ENCODE measurements around the gene GRM4.
A peak's percentile ranks its signal among the peaks of the same experiment; 100 is the strongest.
"Not testable (repeated sequence)": the region's sequence is repeated elsewhere in the genome, so short reads cannot be mapped to it uniquely, and the experiment has no call there.

GRM4 gene

DNA sequence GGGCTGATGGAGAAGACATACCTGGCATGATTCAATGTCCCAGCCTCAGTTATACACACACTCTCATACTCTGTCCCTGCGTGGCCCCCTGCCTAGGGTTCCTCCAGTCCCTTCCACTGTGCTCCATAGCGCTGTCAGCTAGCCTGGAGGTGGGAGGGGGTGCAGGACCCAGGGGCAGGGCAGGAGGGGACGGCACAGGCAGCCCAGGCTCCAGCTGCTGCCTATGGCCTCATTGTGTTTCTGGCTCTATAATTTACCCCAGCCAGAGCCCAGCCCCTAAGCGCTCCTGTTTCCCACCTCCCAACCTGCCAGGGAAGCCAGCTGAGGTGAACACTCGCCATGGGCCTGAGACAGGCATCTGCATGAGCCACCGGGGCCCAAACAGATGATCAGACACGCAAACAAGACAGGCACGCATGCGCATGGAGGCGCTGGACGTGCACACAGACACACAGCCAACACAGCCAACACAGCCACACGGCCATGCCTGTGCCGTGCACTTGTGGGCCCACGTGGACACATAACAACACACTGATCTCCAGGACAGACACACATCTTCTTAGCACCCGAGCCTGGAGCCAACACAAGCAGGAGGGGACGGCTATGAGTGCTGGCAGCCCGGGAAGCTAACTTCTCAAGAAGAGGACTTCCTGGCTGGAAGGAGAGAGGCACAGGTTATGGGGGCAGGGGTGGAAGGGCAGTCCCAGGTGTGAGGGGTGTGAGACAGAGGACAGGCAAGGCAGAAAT lies 124.9 kb downstream of the GRM4 start:
- no peaks in the 10 kb centered on the region for H3K36me3 ChIP-seq (replicated peaks)
- H3K4me3 ChIP-seq: no peak overlapping the region
- no peak for DNase-seq (ENCODE audit: low spot score in 2 of 2)
- no peaks in the 10 kb centered on the region for H3K4me1 ChIP-seq
- H3K27me3 ChIP-seq (ENCODE audit: low read depth): peaks cover 12% of the 10 kb centered on the region
- in situ Hi-C loops (cut with MboI; ENCODE audit: low sequenced_read_pairs): no loop called here
- H3K9me3 ChIP-seq: no peaks in the 10 kb centered on the region

DNA sequence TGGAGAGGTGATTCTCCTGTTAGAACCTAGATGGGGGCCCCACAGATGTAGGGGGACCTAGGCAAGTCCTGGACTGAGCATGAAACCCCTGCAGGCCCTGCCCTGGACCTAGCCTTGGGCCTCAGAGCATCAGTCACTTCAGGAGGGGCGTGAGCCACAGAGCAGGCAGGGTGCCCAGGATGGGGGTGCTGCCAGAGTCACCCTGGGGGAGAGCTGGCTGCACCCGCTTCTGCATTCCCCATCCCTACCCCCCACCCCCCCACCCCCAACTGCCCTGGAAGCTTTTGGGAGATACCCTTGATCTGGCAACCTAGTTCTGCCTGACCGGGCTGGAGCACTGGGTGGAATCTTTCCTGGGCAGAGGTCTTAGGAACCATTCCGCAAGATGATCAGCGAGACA lies 125.6 kb downstream of the GRM4 start:
- no peaks in the 10 kb centered on the region for H3K4me1 ChIP-seq
- H3K9me3 ChIP-seq: no peaks in the 10 kb centered on the region
- in situ Hi-C loops (cut with MboI; ENCODE audit: low sequenced_read_pairs): no loop called here
- no peak for DNase-seq (ENCODE audit: low spot score in 2 of 2)
- H3K27me3 ChIP-seq (ENCODE audit: low read depth): peaks cover 12% of the 10 kb centered on the region
- no peak overlapping the region for H3K4me3 ChIP-seq
- H3K36me3 ChIP-seq (replicated peaks): no peaks in the 10 kb centered on the region

DNA sequence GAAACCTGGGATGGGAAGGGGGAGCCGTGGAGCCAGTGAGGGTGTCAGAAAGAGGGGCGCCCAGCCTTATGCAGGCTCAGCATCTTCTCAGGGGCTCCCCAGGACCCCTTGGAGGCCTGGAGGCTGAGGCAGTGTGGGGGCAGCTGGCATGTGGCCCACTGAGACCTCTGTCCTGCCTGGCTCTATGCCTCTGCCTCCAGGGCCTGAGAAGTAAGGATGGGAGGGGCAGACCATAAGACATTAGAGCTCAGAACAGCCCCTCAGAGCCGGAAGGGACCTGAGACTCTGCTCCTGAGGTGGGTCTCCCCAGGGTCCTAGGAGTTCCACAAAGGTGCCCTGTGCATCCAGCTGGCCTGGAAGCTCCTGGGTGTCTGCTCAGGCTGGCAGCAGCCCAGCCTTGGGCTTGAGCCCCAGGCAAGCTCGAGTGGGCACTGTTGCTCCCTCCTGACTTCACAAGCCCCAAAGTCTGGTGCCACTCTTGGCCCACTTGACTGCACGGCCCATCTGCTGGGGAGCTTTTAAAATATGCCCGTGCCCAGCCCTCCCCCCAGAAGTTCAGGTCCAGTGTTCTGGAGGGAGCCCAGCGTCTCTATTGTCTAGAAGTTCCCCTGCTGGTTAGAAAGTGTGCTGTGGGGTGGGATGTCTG lies 126.8 kb downstream of the GRM4 start:
- Histone ChIP-seq H3K36me3 (replicated peaks) (no peaks in the 10 kb centered on the region), H3K4me3 (no peak overlapping the region), H3K27me3 (ENCODE audit: low read depth) (peaks cover 12% of the 10 kb centered on the region), H3K9me3 (no peaks in the 10 kb centered on the region), H3K4me1 (no peaks in the 10 kb centered on the region)
- in situ Hi-C loops (cut with MboI; ENCODE audit: low sequenced_read_pairs): no loop called here
- DNase-seq (ENCODE audit: low spot score in 2 of 2): no peak

DNA sequence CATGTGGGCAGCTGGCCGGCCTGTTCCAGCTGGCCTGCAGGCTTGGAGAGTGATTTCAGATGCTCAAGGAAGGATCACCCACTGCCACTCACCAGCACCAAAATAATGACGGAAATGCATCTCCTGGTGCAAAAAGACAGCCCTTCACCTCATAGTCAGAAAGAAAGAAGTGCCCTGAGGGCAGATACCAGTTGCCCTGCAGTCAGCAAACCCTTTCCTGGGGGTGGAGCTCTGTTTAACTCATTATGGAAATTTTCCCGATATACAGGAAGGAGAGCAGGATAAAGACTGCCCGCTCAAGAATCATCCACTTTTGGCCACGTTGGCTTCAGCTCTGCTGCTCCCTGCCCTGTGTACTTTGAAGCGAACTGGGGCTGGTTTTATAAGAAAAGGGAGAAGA lies 127.9 kb downstream of the GRM4 start:
- no peak for DNase-seq (ENCODE audit: low spot score in 2 of 2)
- in situ Hi-C loops (cut with MboI; ENCODE audit: low sequenced_read_pairs): no loop called here
- no peaks in the 10 kb centered on the region for H3K36me3 ChIP-seq (replicated peaks)
- no peaks in the 10 kb centered on the region for H3K4me1 ChIP-seq
- peaks cover 8% of the 10 kb centered on the region for H3K27me3 ChIP-seq (ENCODE audit: low read depth)
- H3K9me3 ChIP-seq: no peaks in the 10 kb centered on the region
- no peak overlapping the region for H3K4me3 ChIP-seq

DNA sequence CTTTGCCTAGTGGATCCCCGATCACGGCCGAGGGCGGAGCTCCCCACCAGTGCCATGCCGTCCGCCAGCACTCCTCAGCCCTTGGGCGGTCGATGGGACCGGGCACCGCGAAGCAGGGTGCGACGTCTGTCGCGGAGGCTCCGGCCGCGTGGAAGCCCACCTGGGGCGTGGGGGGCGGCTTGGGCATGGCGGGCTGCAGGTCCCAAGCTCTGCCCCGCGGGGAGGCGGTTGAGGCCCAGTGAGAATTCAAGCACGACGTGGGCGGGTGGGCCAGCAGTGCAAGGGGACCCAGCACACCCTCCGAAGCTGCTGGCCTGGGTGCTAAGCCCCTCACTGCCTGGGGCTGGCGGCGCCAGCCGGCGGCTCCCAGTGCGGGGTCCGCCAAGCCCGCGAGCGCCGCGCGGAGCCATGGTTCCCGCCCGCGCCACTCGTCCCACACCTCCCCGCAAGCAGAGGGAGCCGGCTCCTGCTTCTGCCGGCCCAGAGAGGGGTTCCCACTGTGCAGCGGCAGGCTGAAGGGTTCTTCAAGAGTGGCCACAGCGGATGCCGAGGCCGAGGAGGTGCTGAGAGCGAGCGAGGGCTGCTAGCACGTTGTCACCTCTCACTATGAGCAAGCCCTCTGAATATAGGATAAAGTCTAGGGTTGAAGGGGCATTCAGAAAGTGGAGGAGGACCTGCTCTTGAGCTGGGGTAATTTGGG lies 128.6 kb downstream of the GRM4 start:
- H3K4me3 ChIP-seq: no peak overlapping the region
- no peaks in the 10 kb centered on the region for H3K36me3 ChIP-seq (replicated peaks)
- no peaks in the 10 kb centered on the region for H3K9me3 ChIP-seq
- H3K27me3 ChIP-seq (ENCODE audit: low read depth): peaks cover 1% of the 10 kb centered on the region
- no peaks in the 10 kb centered on the region for H3K4me1 ChIP-seq
- in situ Hi-C loops (cut with MboI; ENCODE audit: low sequenced_read_pairs): no loop called here
- no peak for DNase-seq (ENCODE audit: low spot score in 2 of 2)

DNA sequence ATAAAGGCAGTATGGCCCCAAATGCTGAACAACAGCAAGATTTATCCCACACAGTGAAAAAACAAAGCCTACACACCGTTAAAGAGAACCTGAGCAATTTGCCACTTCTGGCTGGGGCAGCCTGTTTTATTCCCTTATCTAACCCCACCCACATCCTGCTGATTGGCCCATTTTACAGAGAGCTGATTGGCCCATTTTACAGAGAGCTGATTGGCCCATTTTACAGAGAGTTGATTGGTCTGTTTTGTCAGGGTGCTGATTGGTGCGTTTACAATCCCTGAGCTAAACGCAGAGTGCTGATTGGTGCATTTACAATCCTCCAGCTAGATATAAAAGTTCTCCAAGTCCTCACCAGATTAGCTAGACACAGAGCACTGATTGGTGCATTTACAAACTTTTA lies 129.3 kb downstream of the GRM4 start:
- H3K36me3 ChIP-seq (replicated peaks); H3K4me1 ChIP-seq; H3K9me3 ChIP-seq; in situ Hi-C loops (cut with MboI; ENCODE audit: low sequenced_read_pairs); H3K27me3 ChIP-seq (ENCODE audit: low read depth); DNase-seq (ENCODE audit: low spot score in 2 of 2); H3K4me3 ChIP-seq: not testable (repeated sequence)

DNA sequence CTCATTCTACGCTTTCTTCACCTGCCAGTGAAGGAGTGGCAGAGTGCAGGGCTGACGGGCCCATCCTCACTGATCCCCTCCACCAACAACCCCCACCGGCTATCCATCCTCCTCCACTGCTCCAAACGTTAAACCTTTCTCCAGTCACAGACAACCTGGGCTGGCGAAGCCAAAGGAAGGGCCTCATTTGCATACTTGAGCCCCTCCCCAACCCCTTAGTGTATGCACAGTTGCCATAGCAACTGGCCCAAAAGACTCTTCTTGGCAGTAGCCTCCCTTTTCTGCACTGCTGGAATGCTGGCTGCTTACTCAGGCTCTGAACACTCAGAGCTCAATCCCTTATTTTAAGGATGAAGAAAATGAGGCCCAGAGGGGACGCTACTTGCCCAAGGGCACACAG lies 130.3 kb downstream of the GRM4 start:
- no peak for DNase-seq (ENCODE audit: low spot score in 2 of 2)

DNA sequence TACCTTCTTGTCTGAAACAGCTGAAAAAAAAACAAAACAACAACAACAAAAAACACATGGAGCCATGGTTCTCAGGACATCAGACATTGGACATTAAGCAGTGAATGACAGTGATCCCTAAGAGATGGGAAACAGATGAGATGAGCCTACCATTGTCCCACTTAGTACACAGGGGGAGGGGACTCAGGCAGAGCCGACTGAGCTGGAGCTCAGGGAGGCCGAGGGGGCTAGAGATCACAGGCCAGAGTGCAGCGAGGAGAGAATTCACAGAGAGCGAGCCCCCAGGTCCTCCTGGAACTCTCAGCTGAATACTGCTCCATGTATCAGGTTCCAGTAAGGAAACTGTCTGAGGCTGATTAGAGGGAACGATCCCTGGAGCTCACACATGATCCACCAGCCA lies 134.6 kb downstream of the GRM4 start:
- Histone ChIP-seq H3K27me3 (ENCODE audit: low read depth) (no peaks in the 10 kb centered on the region; the same call in 1 of the 2 replicates), H3K4me3 (no peak overlapping the region), H3K36me3 (replicated peaks) (no peaks in the 10 kb centered on the region), H3K9me3 (no peaks in the 10 kb centered on the region), H3K4me1 (no peaks in the 10 kb centered on the region)
- in situ Hi-C loops (cut with MboI; ENCODE audit: low sequenced_read_pairs): no loop called here
- DNase-seq (ENCODE audit: low spot score in 2 of 2): no peak

More for the DNA sequence above, 130.3 kb downstream of the GRM4 start:
- Histone ChIP-seq H3K4me1 (no peaks in the 10 kb centered on the region), H3K27me3 (ENCODE audit: low read depth) (no peaks in the 10 kb centered on the region; the same call in 1 of the 2 replicates), H3K4me3 (no peak overlapping the region), H3K9me3 (no peaks in the 10 kb centered on the region), H3K36me3 (replicated peaks) (no peaks in the 10 kb centered on the region)
- in situ Hi-C loops (cut with MboI; ENCODE audit: low sequenced_read_pairs): no loop called here

DNA sequence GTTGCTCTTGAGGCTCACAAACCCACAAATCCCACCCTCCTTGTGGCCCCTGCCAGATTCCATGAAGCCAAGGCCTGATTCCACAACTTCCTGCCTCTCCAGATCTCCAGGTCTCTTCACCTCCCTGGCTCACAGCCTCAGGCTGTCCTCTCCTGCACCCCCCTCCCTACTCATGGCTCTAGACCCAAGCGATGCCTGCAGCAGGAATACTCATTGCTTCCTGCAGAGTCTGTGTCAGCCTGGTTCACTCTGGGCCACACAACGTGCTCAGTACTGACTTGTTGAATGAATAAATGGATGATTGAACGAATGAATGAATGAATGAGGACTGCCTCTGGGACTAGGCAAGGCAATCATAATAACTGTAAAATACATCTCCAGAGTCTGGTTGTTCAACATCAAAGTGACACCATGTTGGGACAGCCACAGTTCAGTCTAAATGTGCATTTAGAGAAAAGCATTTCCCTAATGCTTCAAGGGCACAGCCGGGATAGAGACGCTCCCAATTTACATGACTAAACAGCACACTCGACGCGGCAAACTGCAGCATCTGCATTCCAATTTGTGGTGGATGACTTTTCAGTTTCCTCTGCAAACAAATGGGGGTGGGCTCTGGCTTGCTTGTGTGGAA lies 139.9 kb downstream of the GRM4 start:
- H3K27me3 ChIP-seq (ENCODE audit: low read depth): no peaks in the 10 kb centered on the region
- in situ Hi-C loops (cut with MboI; ENCODE audit: low sequenced_read_pairs): no loop called here
- DNase-seq (ENCODE audit: low spot score in 2 of 2): peak in 1 of 2 experiments; percentile 7

DNA sequence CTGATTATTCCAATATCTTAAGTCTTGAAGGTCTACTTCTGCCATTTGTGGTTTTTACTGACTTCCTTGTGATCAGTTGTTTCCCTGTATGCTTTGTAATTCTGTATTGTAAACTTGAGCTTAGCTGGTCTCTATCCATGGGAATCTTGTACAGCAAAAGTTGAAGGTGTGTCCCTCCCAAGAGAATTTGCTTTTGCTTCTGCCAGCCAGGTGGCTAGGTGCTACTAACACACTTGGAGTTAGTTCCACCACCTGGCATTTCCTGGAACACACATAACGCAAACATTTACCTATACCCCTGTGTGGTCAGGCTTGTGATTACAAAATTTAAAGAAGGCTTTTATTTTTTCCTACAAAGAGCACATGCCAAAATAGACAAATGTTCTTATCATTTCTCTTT lies 141.2 kb downstream of the GRM4 start:
- Histone ChIP-seq H3K4me1 (no peaks in the 10 kb centered on the region), H3K4me3 (no peak overlapping the region), H3K9me3 (no peaks in the 10 kb centered on the region), H3K36me3 (replicated peaks) (no peaks in the 10 kb centered on the region), H3K27me3 (ENCODE audit: low read depth) (no peaks in the 10 kb centered on the region)
- in situ Hi-C loops (cut with MboI; ENCODE audit: low sequenced_read_pairs): no loop called here
- no peak for DNase-seq (ENCODE audit: low spot score in 2 of 2)

More for the DNA sequence above, 139.9 kb downstream of the GRM4 start:
- Histone ChIP-seq H3K9me3 (no peaks in the 10 kb centered on the region), H3K4me1 (no peaks in the 10 kb centered on the region), H3K4me3 (no peak overlapping the region), H3K36me3 (replicated peaks) (no peaks in the 10 kb centered on the region)

DNA sequence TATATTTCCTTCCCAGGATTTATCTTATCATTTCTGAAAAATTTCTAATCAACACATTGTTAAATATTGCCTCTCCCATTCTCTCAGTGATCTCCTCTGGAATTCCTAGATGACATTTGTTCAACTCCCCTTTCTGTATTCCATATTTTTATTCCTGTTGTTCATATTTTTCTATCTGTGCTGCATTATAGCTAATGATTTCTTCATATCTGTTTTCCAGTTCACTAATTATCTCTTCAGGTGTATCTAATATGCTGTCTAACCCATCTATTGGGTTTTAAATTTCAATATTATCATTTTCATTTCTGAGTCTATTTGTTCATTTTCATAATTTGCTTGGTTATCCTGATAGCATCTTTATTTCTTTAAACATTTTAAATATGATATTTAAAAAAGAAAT lies 141.9 kb downstream of the GRM4 start:
- H3K4me3 ChIP-seq: no peak overlapping the region
- H3K9me3 ChIP-seq: no peaks in the 10 kb centered on the region
- DNase-seq (ENCODE audit: low spot score in 2 of 2): no peak
- no peaks in the 10 kb centered on the region for H3K27me3 ChIP-seq (ENCODE audit: low read depth)
- no peaks in the 10 kb centered on the region for H3K4me1 ChIP-seq
- in situ Hi-C loops (cut with MboI; ENCODE audit: low sequenced_read_pairs): no loop called here
- H3K36me3 ChIP-seq (replicated peaks): no peaks in the 10 kb centered on the region

DNA sequence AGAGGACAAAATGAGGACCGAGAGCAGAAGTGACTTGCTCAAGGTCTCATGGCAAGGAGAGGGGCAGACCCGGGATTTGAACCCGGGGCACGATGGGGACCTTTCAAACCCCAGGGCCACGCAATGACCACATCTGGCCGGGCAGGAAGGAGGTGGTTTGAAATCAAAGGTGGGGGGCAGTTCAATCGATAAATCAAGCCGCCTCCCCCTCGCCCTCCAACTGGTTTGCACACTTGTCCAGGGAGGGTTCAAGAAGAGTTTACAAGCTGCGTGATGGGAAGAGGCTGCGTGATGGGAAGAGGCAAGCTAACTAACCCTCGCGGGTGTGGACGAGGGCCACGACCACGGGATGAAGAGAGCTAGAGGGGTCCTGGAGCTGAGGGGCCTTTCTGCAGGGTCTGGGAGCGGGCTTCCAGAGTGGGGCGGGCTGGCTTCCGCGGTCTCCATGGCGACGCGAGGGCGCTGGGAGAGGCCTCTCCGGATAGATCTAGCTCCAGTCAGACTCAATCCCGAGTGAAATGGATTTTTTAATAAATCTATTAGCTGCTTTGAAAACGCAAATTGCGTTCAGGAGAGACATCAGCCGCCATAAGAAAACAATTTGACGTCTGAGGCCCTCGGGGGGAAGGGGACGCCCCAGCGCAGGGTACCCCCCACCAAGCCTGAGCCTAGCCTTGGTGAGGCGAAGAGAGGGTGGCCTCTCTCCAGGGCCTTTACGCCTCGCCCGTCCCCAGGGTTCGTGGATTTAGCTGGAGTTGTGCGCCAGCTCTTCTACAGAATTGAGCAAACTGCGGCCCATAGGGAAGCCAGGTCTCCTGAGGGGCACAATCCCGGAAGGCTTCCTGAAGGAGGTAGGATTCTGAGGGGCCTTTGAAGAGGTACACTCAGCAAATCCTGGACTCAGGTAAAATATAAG lies 143.9 kb downstream of the GRM4 start:
- Histone ChIP-seq H3K27me3 (ENCODE audit: low read depth) (no peaks in the 10 kb centered on the region), H3K9me3 (no peaks in the 10 kb centered on the region), H3K4me3 (no peak overlapping the region), H3K36me3 (replicated peaks) (no peaks in the 10 kb centered on the region), H3K4me1 (no peaks in the 10 kb centered on the region)
- in situ Hi-C loops (cut with MboI; ENCODE audit: low sequenced_read_pairs): no loop called here
- no peak for DNase-seq (ENCODE audit: low spot score in 2 of 2)

DNA sequence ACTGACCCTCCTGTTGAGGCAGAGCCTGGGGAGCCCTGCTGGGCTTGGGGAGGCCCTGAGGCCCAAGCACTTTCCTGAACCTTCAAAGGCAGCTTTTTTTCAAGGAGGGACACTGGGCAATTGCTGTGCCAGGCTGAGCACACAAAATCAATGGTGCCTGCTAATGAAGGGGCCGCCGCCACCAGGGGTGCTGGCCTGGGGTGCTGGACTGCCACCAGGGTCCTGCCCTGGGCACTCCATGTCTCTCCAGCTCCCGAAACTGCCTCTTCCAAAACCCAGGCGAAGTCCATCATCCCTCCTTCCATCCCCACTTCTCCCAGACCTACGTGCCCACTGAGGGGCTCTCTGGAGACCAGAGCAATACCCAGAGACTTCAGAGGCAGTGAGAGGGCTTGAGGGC lies 145.6 kb downstream of the GRM4 start:
- Histone ChIP-seq H3K36me3 (replicated peaks) (no peaks in the 10 kb centered on the region), H3K4me3 (no peak overlapping the region), H3K27me3 (ENCODE audit: low read depth) (no peaks in the 10 kb centered on the region), H3K4me1 (no peaks in the 10 kb centered on the region), H3K9me3 (no peaks in the 10 kb centered on the region)
- in situ Hi-C loops (cut with MboI; ENCODE audit: low sequenced_read_pairs): no loop called here
- no peak for DNase-seq (ENCODE audit: low spot score in 2 of 2)
